ELR (cell line): ENCODE measurements around the gene SBNO2.

Experiments used
- DNase-seq: peaks from one replicate; pipeline ENCODE4 v3.0.0-alpha.2; 2015; ENCODE audit warnings: low read depth

Gene SBNO2

DNA sequence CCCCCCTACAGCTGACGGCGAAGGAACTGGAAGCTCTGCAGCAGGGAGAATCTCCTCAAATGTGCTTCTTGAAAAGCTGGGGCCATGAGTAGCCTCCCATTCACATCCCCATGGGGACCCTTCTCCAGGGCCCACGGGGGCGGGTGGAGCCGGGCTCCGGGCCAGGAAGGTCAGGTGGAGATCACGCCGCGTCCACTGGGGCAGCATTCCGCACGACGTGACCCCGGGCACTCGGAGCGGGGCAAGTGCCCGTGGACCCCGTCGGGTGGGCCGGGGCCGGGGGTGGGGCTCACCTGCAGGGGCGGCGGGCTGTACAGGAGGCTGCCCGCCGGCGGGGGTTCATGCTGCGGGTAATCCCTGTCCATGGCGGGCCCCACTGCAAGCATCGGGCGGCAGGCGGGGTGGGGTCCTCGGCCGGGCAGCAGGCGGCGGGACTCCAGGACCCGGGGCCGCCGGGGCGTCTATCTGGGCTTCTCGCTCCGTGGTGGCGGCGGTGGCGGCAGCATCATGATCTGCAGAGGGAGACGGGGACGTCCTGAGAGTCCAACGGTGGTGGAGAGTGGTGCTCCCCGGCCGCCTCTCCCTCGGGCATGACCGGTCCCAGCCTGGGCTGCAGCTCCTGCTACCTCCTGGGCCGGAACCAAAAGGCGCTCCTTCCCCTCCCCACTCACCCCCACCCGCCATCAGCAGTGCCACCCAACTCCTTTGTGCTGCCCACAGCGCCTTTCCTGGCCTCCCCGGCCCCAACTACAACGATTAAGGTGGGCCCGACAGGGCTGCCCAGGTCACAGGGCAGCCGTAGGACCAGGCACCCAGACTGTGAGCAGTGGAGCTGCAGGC is 20.0 kb downstream of the SBNO2 start:
- DNase-seq: no peak

GRCh38 chr19:1151917-1152587 is 22.0 kb downstream of the SBNO2 start:
- DNase-seq: no peak

GRCh38 chr19:1151037-1151724 is 22.9 kb downstream of the SBNO2 start:
- no peak for DNase-seq

DNA sequence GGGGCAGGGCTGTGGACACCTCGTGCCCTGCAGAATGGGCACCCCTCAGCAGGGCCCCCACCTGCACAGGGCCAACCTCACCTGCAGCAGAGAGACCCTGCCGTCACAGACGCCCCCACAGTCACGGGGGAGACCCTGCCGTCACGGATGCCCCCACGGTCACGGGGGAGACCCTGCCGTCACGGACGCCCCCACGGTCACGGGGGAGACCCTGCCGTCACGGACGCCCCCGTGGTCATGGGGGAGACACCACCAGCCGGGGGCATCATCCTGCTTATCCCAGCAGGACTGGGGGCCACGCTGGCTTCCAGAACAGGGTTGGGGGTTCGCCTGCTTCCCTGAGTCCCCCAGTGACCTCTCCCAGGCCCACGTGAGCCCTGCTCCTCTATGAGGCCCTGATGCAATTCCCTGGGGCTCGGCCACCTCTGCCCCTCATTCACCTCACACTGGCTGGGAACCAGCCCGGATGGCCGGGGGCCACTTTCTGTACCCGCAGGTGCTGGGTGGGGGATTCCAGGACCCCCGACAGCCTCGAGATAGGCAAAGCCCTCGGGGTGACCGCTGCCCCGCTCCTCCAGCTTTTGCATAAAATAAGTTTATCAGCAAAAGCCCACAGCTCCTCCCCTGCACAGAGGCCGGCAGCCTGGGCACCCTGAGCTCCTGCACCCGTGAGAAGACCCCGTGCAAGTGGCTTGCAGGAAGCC is 23.6 kb downstream of the SBNO2 start:
- no peak for DNase-seq

DNA sequence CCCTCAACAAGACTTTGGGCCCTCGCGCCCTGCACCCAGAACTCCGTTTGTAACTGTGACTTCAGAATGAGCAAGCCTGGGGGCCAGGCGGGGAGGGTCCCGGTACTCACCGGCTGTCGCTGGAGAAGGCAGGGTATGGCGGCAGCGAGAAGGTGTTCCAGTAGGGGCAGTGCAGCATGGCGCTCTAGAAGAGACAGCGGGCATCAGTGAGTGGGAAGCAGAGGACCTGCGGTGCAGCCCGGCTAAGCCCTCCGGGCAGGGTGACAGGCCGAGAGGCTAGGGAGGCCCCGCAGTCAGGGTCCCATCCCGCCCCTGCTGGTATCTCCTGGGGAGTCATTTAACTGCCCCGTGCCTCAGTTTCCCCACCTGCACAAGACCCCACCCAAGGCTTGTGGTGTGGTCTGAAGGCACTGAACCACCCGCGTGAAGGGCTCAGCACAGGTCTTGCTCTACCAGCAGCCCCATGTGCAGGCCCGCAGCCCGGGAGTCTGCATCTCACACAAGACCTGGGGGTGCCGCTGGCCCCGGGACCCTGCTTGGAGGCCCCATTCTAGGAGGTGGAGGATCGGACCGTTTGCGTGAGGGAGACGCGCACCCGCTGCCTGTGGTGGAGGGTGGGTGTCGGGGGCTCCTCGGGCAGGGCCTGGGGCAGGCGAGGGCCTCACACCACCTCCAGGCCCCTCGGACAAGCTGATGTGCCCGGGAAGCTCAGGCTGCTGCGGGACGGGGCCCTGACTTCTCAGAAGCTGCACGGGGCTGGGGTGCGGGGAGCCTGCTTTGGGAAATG is 24.6 kb downstream of the SBNO2 start:
- no peak for DNase-seq

GRCh38 chr19:1147934-1148549 is 26.0 kb downstream of the SBNO2 start:
- no peak for DNase-seq

GRCh38 chr19:1146858-1147780 is 26.9 kb downstream of the SBNO2 start:
- no peak for DNase-seq

DNA sequence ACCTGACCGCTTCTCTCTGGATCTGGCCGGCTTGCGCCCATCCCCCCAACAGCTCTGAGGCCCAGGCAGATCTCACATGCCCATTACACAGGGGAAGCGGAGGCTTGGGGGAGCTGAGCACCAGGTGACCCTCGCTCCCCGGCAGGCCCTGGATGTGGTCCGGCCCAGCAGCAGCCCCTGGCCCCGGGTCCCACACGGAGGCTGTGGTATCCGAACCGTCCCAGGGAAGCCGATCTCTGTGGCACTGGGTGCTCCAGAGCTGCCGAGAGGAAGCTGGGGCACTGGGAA is 27.7 kb downstream of the SBNO2 start:
- no peak for DNase-seq

GRCh38 chr19:1145635-1146411 is 28.2 kb downstream of the SBNO2 start:
- no peak for DNase-seq

- no peak for DNase-seq
Measured at GRCh38 chr19:1144741-1145140, 29.3 kb downstream of the SBNO2 start.

DNA sequence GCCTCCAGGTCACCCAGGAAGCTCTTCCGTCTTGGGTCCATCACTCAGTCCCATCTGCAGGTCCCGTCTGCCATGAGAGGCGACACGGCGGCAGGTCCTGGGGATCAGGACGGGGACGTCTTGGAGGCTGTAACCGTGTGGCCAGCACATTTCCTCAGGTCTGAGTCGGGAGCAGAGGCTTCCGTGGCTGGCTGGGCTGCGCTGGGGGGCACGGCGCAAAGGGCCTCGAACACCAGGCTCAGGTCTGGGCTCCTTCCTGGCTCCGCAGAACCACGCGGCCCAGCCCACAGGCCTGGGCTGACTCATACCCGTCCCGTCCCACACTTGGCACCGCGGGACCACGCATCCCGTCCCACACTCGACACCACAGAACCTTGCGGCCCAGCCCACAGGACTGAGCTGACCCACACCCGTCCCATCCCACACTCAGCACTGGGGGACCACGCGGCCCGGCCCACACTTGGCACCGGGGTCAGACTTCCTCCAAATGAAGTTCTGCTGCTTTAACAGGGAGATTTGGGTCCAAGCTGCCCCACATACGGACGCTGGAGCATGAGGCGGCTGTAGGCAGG is 30.2 kb downstream of the SBNO2 start:
- DNase-seq: no peak

GRCh38 chr19:1141944-1142343 is 32.1 kb downstream of the SBNO2 start:
- no peak for DNase-seq

GRCh38 chr19:1140272-1141027 is 33.6 kb downstream of the SBNO2 start:
- no peak for DNase-seq

DNA sequence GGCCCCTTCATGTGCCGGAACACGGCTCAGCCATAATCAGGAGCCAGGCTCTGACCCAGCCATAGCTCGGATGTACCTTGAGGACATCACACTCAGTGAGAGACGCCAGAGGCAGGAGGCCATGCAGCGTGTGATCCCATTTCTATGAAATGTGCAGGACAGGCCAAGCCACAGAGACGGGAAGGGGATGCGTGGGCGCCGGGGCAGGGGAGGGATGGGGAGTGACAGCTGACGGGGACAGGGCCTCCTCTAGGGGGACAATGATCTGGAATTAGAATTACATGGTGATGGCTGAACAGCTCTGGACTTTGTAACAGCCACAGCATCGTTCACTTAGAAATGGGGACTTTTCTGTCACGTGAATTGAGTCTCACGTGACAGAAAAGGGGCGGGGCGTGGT is 34.9 kb downstream of the SBNO2 start:
- no peak for DNase-seq

GRCh38 chr19:1138121-1138520 is 35.9 kb downstream of the SBNO2 start:
- no peak for DNase-seq

GRCh38 chr19:1136621-1137317 is 37.3 kb downstream of the SBNO2 start:
- DNase-seq: no peak

DNA sequence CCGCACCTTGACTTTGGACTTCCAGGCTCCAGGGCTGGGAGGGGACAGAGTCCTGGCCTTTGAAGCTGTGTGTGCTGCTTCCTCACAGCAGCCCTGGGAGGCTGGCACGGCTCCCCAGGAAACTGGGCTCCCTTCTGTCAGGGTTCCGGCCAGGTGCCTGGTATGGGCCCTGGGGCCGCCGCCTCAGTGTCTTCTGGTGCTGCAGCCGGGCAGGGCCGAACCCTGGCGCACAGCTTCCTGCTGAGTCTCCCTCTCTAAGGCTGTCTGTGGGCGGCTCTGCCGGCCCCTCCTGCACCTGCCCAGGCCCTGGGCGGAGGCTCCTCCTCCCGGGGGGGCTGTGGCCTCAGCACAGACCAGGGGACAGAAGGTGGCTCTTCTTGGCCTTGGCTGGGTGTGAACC is 37.9 kb downstream of the SBNO2 start:
- DNase-seq: no peak

GRCh38 chr19:1135454-1135853 is 38.6 kb downstream of the SBNO2 start:
- no peak for DNase-seq
